T-cell (primary cell): ENCODE data around the gene OSBPL5. TPM values are rescaled to one million over a fixed set of nuclear protein-coding genes. Genes with fewer than 3 reads are reported as not detected.

ENCODE experiments used
- ATAC-seq, 4 experiments: fragments of 200-7000 bp in 3 of 4; fragments of 150-1000 bp in 1 of 4; cut with Tn5 transposase; replicated peaks in 1 of 4; 1 replicate in 3 of 4; 2 replicates in 1 of 4; pipeline ENCODE4 v1.10.0; 2021; ENCODE audit warnings: moderate library complexity in 3 of 4, mild to moderate bottlenecking in 2 of 4, moderate number of reproducible peaks in 1 of 4
- CTCF ChIA-PET, 2 donors: fragments of 300-600 bp; sonication (Branson Sonifier 250); formaldehyde crosslinking; loops; one replicate each; lab custom pipeline; 2022; ENCODE audit warnings: antibody characterized with exemption in 2 of 2; lab: Charles Lee
- POLR2A ChIA-PET, 2 donors: fragments of 300-600 bp; sonication (Branson Sonifier 250); formaldehyde crosslinking; loops; one replicate each; lab custom pipeline; 2022; ENCODE audit warnings: antibody characterized with exemption in 2 of 2; lab: Charles Lee
- DNase-seq, 35 experiments: peaks; one replicate each; pipeline versions ENCODE4 v3.0.0 to v3.0.0-alpha.2; 2013 to 2023
- H3K27ac ChIP-seq: one replicate; pipeline ENCODE4 v1.5.1; 2013; ENCODE audit warnings: low read length
- H3K27me3 ChIP-seq, 2 experiments: replicated peaks in 1 of 2; 1 replicate in 1 of 2; 2 replicates in 1 of 2; pipeline versions ENCODE4 v1.6.1 to v1.7.0; 2013; ENCODE audit warnings: low read length in 1 of 2, mixed read lengths in 1 of 2; ENCODE audit not compliant: control insufficient read depth in 2 of 2, insufficient read depth in 2 of 2; ENCODE audit errors: extremely low read depth in 1 of 2
- H3K36me3 ChIP-seq, 2 donors: 1 replicate in 1 of 2; 2 replicates in 1 of 2; pipeline versions ENCODE4 v1.6.1 to v1.7.0; 2013; ENCODE audit warnings: low read length in 1 of 2; ENCODE audit not compliant: control insufficient read depth in 2 of 2, insufficient read depth in 1 of 2; ENCODE audit errors: extremely low read depth in 1 of 2
- H3K4me1 ChIP-seq, 2 experiments: 1 replicate in 1 of 2; 2 replicates in 1 of 2; pipeline versions ENCODE4 v1.6.1 to v1.7.0; 2013; ENCODE audit warnings: low read length in 2 of 2, mixed read lengths in 1 of 2; ENCODE audit not compliant: insufficient read depth in 2 of 2, control insufficient read depth in 1 of 2; ENCODE audit errors: extremely low read depth in 1 of 2
- H3K4me3 ChIP-seq, 2 donors: 1 replicate in 1 of 2; 2 replicates in 1 of 2; pipeline versions ENCODE4 v1.5.1 to v1.7.0; 2013; ENCODE audit warnings: mild to moderate bottlenecking in 2 of 2, low read length in 1 of 2, moderate library complexity in 1 of 2; ENCODE audit not compliant: control insufficient read depth in 1 of 2; ENCODE audit errors: extremely low read depth in 1 of 2
- H3K9me3 ChIP-seq: 2 replicates; pipeline ENCODE4 v1.7.0; 2013
- H3K27ac Mint-ChIP-seq, 2 donors: one replicate each; pipeline ENCODE4 v1.8.0; 2020 to 2021; ENCODE audit warnings: mild to moderate bottlenecking in 2 of 2, mixed read lengths in 2 of 2
- H3K27me3 Mint-ChIP-seq, 2 donors: one replicate each; pipeline ENCODE4 v1.8.0; 2021 to 2022; ENCODE audit warnings: mixed read lengths in 2 of 2
- H3K36me3 Mint-ChIP-seq: one replicate; pipeline ENCODE4 v1.8.0; 2021; ENCODE audit warnings: mixed read lengths
- H3K4me1 Mint-ChIP-seq, 3 donors: one replicate each; pipeline ENCODE4 v1.8.0; 2020 to 2022; ENCODE audit warnings: mixed read lengths in 3 of 3, mild to moderate bottlenecking in 1 of 3
- H3K4me3 Mint-ChIP-seq, 3 donors: one replicate each; pipeline ENCODE4 v1.8.0; 2020 to 2022; ENCODE audit warnings: mild to moderate bottlenecking in 3 of 3, mixed read lengths in 3 of 3, moderate library complexity in 3 of 3
- H3K9me3 Mint-ChIP-seq, 3 donors: one replicate each; pipeline ENCODE4 v1.8.0; 2020 to 2022; ENCODE audit warnings: mixed read lengths in 3 of 3
- WGBS: methylation state at CpG from one replicate; pipeline ENCODE4 v1.1.5; 2013; ENCODE audit warnings: missing lambda C conversion rate; ENCODE audit not compliant: insufficient coverage; 5-methylcytosine and 5-hydroxymethylcytosine counted together
- total RNA-seq, 35 experiments: library from RNA in 6 of 35; stranded (reverse) in 6 of 35; fragments of 120-200 nt in 1 of 35; gene quantifications; one replicate each; pipeline versions ENCODE4 v1.2.1 to v1.2.4 and lab custom pipeline; 2013 to 2026

Gene OSBPL5
- total RNA-seq, 5 donors from 2014 or later (not counting 1 experiment from before 2014, with no cell fraction given), result 11.2 to 41.5 (median 20.9) TPM

GRCh38 chr11:3123761-3124733 is 41.1 kb downstream of the OSBPL5 start:
- no peak for ATAC-seq
- no peak overlapping the region for H3K27ac Mint-ChIP-seq
- H3K27me3 Mint-ChIP-seq, result no peaks in the 10 kb centered on the region

GRCh38 chr11:3123305-3123704 is 41.8 kb downstream of the OSBPL5 start:
- ATAC-seq (no peak), DNase-seq (peak in 1 of 35 experiments; percentile 1)
- Mint-ChIP-seq H3K4me1 (no peaks in the 10 kb centered on the region), H3K27me3 (no peaks in the 10 kb centered on the region), H3K4me3 (no peak overlapping the region), H3K36me3 (no peaks in the 10 kb centered on the region), H3K9me3 (no peaks in the 10 kb centered on the region), H3K27ac (no peak overlapping the region)
- H3K36me3 ChIP-seq, result peaks cover 12 to 19% of the 10 kb centered on the region in 2 donors
- ChIA-PET CTCF (no interaction called here), POLR2A (no interaction called here)
- peaks cover 0 to 13% of the 10 kb centered on the region in 2 experiments for H3K4me1 ChIP-seq
- no peak overlapping the region for H3K4me3 ChIP-seq
- WGBS, result 92% methylated on average over 19 of the region's 19 CpGs
- H3K27me3 ChIP-seq, result peaks cover 0 to 7% of the 10 kb centered on the region in 2 experiments
- no peaks in the 10 kb centered on the region for H3K9me3 ChIP-seq
- no peak overlapping the region for H3K27ac ChIP-seq

More at GRCh38 chr11:3123761-3124733, 41.1 kb downstream of the OSBPL5 start:
- Histone ChIP-seq H3K36me3 (peaks cover 12 to 19% of the 10 kb centered on the region in 2 donors), H3K27ac (no peak overlapping the region), H3K4me3 (no peak overlapping the region), H3K27me3 (peaks cover 0 to 7% of the 10 kb centered on the region in 2 experiments), H3K9me3 (no peaks in the 10 kb centered on the region), H3K4me1 (peaks cover 0 to 13% of the 10 kb centered on the region in 2 experiments)
- ChIA-PET POLR2A (no interaction called here), CTCF (no interaction called here)
- WGBS, result 89% methylated on average over 15 of the region's 19 CpGs
- no peaks in the 10 kb centered on the region for H3K4me1 Mint-ChIP-seq
- no peaks in the 10 kb centered on the region for H3K9me3 Mint-ChIP-seq
- no peak overlapping the region for H3K4me3 Mint-ChIP-seq
- H3K36me3 Mint-ChIP-seq, result no peaks in the 10 kb centered on the region
- DNase-seq, result peak in 3 of 35 experiments; percentile 0 to 3 (median 1)

- Histone ChIP-seq H3K9me3 (no peaks in the 10 kb centered on the region), H3K36me3 (peaks cover 12 to 17% of the 10 kb centered on the region in 2 donors), H3K4me3 (no peak overlapping the region), H3K4me1 (peaks cover 0 to 9% of the 10 kb centered on the region in 2 experiments), H3K27ac (no peak overlapping the region), H3K27me3 (peaks cover 0 to 7% of the 10 kb centered on the region in 2 experiments)
- Mint-ChIP-seq H3K27me3 (no peaks in the 10 kb centered on the region), H3K4me1 (no peaks in the 10 kb centered on the region), H3K9me3 (no peaks in the 10 kb centered on the region), H3K36me3 (no peaks in the 10 kb centered on the region), H3K4me3 (no peak overlapping the region), H3K27ac (no peak overlapping the region)
- ChIA-PET POLR2A (no interaction called here), CTCF (no interaction called here)
- ATAC-seq (no peak), DNase-seq (peak in 2 of 35 experiments; percentile 1)
- 74% methylated on average over 8 of the region's 13 CpGs for WGBS
Measured at GRCh38 chr11:3122775-3123201, 42.3 kb downstream of the OSBPL5 start.

GRCh38 chr11:3121931-3122774 is 43.0 kb downstream of the OSBPL5 start:
- Histone ChIP-seq H3K36me3 (peaks cover 12 to 15% of the 10 kb centered on the region in 2 donors), H3K4me1 (peaks cover 0 to 6% of the 10 kb centered on the region in 2 experiments), H3K9me3 (no peaks in the 10 kb centered on the region), H3K4me3 (no peak overlapping the region), H3K27ac (no peak overlapping the region), H3K27me3 (peaks cover 0 to 7% of the 10 kb centered on the region in 2 experiments)
- H3K27ac Mint-ChIP-seq, result no peak overlapping the region
- POLR2A ChIA-PET, result no interaction called here
- H3K27me3 Mint-ChIP-seq, result no peaks in the 10 kb centered on the region
- DNase-seq, result peak in 3 of 35 experiments; percentile 1 to 22 (median 3)
- H3K36me3 Mint-ChIP-seq, result no peaks in the 10 kb centered on the region
- no peaks in the 10 kb centered on the region for H3K9me3 Mint-ChIP-seq
- H3K4me1 Mint-ChIP-seq, result no peaks in the 10 kb centered on the region
- no peak overlapping the region for H3K4me3 Mint-ChIP-seq
- no peak for ATAC-seq
- CTCF ChIA-PET, result no interaction called here
- WGBS, result 92% methylated on average over 23 of the region's 34 CpGs

- POLR2A ChIA-PET, result no interaction called here
- Mint-ChIP-seq H3K27ac (no peak overlapping the region), H3K4me1 (no peaks in the 10 kb centered on the region), H3K9me3 (no peaks in the 10 kb centered on the region), H3K36me3 (no peaks in the 10 kb centered on the region), H3K27me3 (no peaks in the 10 kb centered on the region), H3K4me3 (no peak overlapping the region)
- Histone ChIP-seq H3K27ac (no peak overlapping the region), H3K27me3 (peaks cover 0 to 7% of the 10 kb centered on the region in 2 experiments), H3K4me3 (no peak overlapping the region), H3K4me1 (no peaks in the 10 kb centered on the region), H3K9me3 (no peaks in the 10 kb centered on the region), H3K36me3 (peaks cover 12 to 15% of the 10 kb centered on the region in 2 donors)
- ATAC-seq (no peak), DNase-seq (peak in 2 of 35 experiments; percentile 0)
- CTCF ChIA-PET, result no interaction called here
- 100% methylated on average over 3 of the region's 10 CpGs for WGBS
Measured at GRCh38 chr11:3121416-3121815, 43.7 kb downstream of the OSBPL5 start.
